Endothelial cell of umbilical vein (primary cell): Measurements from ENCODE around the gene ELL2. TPM values are rescaled to one million over a fixed set of nuclear protein-coding genes. Genes with fewer than 3 reads are reported as not detected.

Source experiments
- BruUV-seq: library from RNA; stranded (reverse); fragments of 400-500 nt; replicated peaks from 2 replicates; lab custom pipeline; 2021; lab: Mats Ljungman, UMichigan
- CTCF ChIA-PET: fragments of 300-600, 350-600 bp; sonication (Branson Sonifier 250); formaldehyde crosslinking; loops from one replicate; lab custom pipeline; 2021; ENCODE audit warnings: antibody characterized with exemption, inconsistent platforms; lab: Charles Lee
- POLR2A ChIA-PET: fragments of 300-600, 350-600 bp; sonication (Branson Sonifier 250); formaldehyde crosslinking; loops from one replicate; lab custom pipeline; 2021; ENCODE audit warnings: antibody characterized with exemption, inconsistent platforms; lab: Charles Lee
- DNase-seq: peaks from one replicate; pipeline ENCODE4 v3.0.0-alpha.2; 2011; ENCODE audit warnings: low read depth, low spot score
- FAIRE-seq: peaks from 2 replicates; lab custom pipeline; 2011; peaks lifted over from hg19 to GRCh38; lab: Jason Lieb, UNC
- H2AFZ ChIP-seq: 2 replicates; pipeline ENCODE4 v1.6.0; 2012; ENCODE audit warnings: low read depth, low read length, control low read depth, inconsistent platforms
- H3K27ac ChIP-seq: 2 replicates; pipeline ENCODE4 v1.5.1; 2011; ENCODE audit warnings: low read depth, mild to moderate bottlenecking, control low read depth, low read length, moderate library complexity; ENCODE audit not compliant: insufficient read depth
- H3K27me3 ChIP-seq, 2 experiments: 2 replicates each; pipeline versions ENCODE4 v1.6.0 to v1.6.1; 2011; ENCODE audit warnings: low read length in 2 of 2, mixed read lengths in 1 of 2; ENCODE audit not compliant: control insufficient read depth in 2 of 2, insufficient read depth in 2 of 2
- H3K36me3 ChIP-seq, 2 experiments: 2 replicates in 1 of 2; 3 replicates in 1 of 2; pipeline ENCODE4 v1.5.1; 2011; ENCODE audit warnings: low read length in 2 of 2, mild to moderate bottlenecking in 1 of 2, moderate library complexity in 1 of 2; ENCODE audit not compliant: control insufficient read depth in 2 of 2, insufficient read depth in 2 of 2; ENCODE audit errors: extremely low read depth in 1 of 2
- H3K4me1 ChIP-seq: 3 replicates; pipeline ENCODE4 v1.5.1; 2011; ENCODE audit warnings: mild to moderate bottlenecking, low read length; ENCODE audit not compliant: control insufficient read depth, insufficient read depth; ENCODE audit errors: extremely low read depth
- H3K4me2 ChIP-seq: 2 replicates; pipeline ENCODE4 v1.6.1; 2011; ENCODE audit warnings: low read length, control low read depth, mixed read lengths; ENCODE audit not compliant: insufficient read depth
- H3K4me3 ChIP-seq, 3 experiments: fragments of 200-600 bp in 1 of 3; sonication (generic), shearing (Covaris generic) in 1 of 3; replicated peaks in 1 of 3; 2 replicates each; pipeline ENCODE4 v1.5.1; 2011 to 2016; ENCODE audit warnings: control low read depth in 3 of 3, low read length in 3 of 3, mild to moderate bottlenecking in 2 of 3, inconsistent platforms in 1 of 3, low read depth in 1 of 3, moderate library complexity in 1 of 3; ENCODE audit not compliant: insufficient read depth in 1 of 3
- H3K79me2 ChIP-seq: 2 replicates; pipeline ENCODE4 v1.6.0; 2012; ENCODE audit warnings: low read length, inconsistent platforms; ENCODE audit not compliant: control insufficient read depth, insufficient read depth
- H3K9ac ChIP-seq: replicated peaks from 2 replicates; pipeline ENCODE3; 2011; ENCODE audit warnings: low read length, control low read depth; ENCODE audit not compliant: insufficient read depth; ENCODE audit errors: extremely low read depth
- H3K9me1 ChIP-seq: replicated peaks from 3 replicates; pipeline ENCODE4 v1.6.0; 2011; ENCODE audit warnings: mild to moderate bottlenecking, low read length; ENCODE audit not compliant: control insufficient read depth, insufficient read depth; ENCODE audit errors: extremely low read depth
- H3K9me3 ChIP-seq: replicated peaks from 2 replicates; pipeline ENCODE4 v1.5.1; 2012; ENCODE audit warnings: low read length, inconsistent platforms; ENCODE audit not compliant: control insufficient read depth, insufficient read depth
- H4K20me1 ChIP-seq: replicated peaks from 2 replicates; pipeline ENCODE3; 2011; ENCODE audit warnings: mild to moderate bottlenecking, low read length; ENCODE audit not compliant: control insufficient read depth, insufficient read depth; ENCODE audit errors: extremely low read depth
- CTCF ChIP-seq, 2 donors: IDR thresholded peaks; 1 replicate in 1 of 2; 2 replicates in 1 of 2; pipeline ENCODE4 v1.5.1; 2011; ENCODE audit warnings: low read length in 2 of 2, mild to moderate bottlenecking in 2 of 2, moderate library complexity in 2 of 2, control low read depth in 1 of 2, inconsistent platforms in 1 of 2, low read depth in 1 of 2; ENCODE audit not compliant: insufficient read depth in 1 of 2; ENCODE audit errors: extremely low read depth in 1 of 2
- EZH2 ChIP-seq: IDR thresholded peaks from 2 replicates; pipeline ENCODE4 v1.6.1; 2012; ENCODE audit warnings: borderline replicate concordance, low read depth, mild to moderate bottlenecking, moderate library complexity, low read length, inconsistent platforms; ENCODE audit not compliant: severe bottlenecking
- FOS ChIP-seq: IDR thresholded peaks from 2 replicates; pipeline ENCODE4 v1.6.1; 2011; ENCODE audit warnings: mild to moderate bottlenecking, low read length, moderate library complexity, borderline replicate concordance; ENCODE audit not compliant: insufficient read depth
- GATA2 ChIP-seq: IDR thresholded peaks from 2 replicates; pipeline ENCODE4 v1.7.0; 2011; ENCODE audit warnings: low read depth, mild to moderate bottlenecking, moderate library complexity, mixed read lengths, low read length; ENCODE audit not compliant: insufficient read length, insufficient read depth
- JUN ChIP-seq: IDR thresholded peaks from 2 replicates; pipeline ENCODE4 v1.6.1; 2011; ENCODE audit warnings: borderline replicate concordance, low read depth; ENCODE audit not compliant: insufficient read length, insufficient read depth
- MAX ChIP-seq: IDR thresholded peaks from 2 replicates; pipeline ENCODE4 v1.6.1; 2011; ENCODE audit not compliant: insufficient read depth, insufficient read length
- MYC ChIP-seq: IDR thresholded peaks from one replicate; pipeline ENCODE4 v1.6.1; 2011; ENCODE audit warnings: mild to moderate bottlenecking, low read depth, low read length
- POLR2A ChIP-seq: IDR thresholded peaks from 2 replicates; pipeline ENCODE4 v1.6.1; 2012; ENCODE audit warnings: low read depth, mild to moderate bottlenecking, control low read depth, low read length
- POLR2AphosphoS5 ChIP-seq: IDR thresholded peaks from 2 replicates; pipeline ENCODE4 v1.6.1; 2012; ENCODE audit warnings: low read depth, mild to moderate bottlenecking, control low read depth, low read length, moderate library complexity; ENCODE audit not compliant: insufficient read depth
- dilution Hi-C: fragments of 300-500 bp; cut with MboI; formaldehyde crosslinking; loops from one replicate; pipeline ENCODE4 v1.15.0; 2019; ENCODE audit warnings: low sequenced_read_pairs; ENCODE audit not compliant: extremely low pct_ligation_motif_present
- intact Hi-C: fragments of 100-400 bp; cut with micrococcal nuclease; formaldehyde crosslinking; loops from one replicate; pipeline ENCODE4 v1.10.0; 2022
- polyA plus RNA-seq, 4 experiments: library from polyadenylated mRNA; depleted of rRNA in 3 of 4; stranded (reverse) in 3 of 4; unstranded in 1 of 4; fragments of >200 nt; gene quantifications; 2 replicates each; pipeline versions ENCODE4 v1.2.1 to v1.2.3, GENCODE V29; 2011 to 2012; ENCODE audit warnings: missing spikeins in 1 of 4
- total RNA-seq: library from RNA; stranded (reverse); gene quantifications from 2 replicates; pipeline ENCODE4 v1.2.3, GENCODE V29; 2021

ELL2 gene
- total and polyA plus RNA-seq, 2 donors (not counting 3 experiments of a cell fraction or from before 2014, with no cell fraction given): 6.8 to 26.0 TPM

DNA sequence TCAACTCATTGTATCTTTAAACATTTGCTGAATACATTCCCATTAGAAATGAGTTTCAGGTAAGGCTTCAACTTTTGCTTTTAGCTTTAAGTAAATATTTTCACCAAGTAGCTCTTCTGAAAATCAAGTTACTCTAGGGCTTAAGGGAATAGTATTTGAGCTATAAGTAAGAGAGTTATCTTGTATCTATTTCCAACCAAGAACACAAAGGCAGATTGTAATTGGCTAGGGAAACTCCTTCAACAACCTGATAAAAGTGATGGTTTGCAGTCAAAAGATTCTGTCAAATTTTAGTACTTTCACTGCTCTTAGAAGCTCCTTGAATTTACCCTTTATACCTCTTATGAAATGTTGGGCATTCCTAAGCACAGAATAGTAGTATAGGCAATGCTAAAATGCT is 13.0 kb downstream of the ELL2 start:
- FAIRE-seq: no peak
- CTCF ChIA-PET: interaction anchor here (1.2 to 1.7 kb wide), 2 partner anchors 48 to 56 kb away, joined by 4 read pairs; no protein-coding TSS in a partner anchor
- no peak overlapping the region for H3K9ac ChIP-seq
- no peak overlapping the region for H3K4me3 ChIP-seq
- H3K79me2 ChIP-seq: peaks cover 65% of the 10 kb centered on the region
- H2AFZ ChIP-seq: no peak overlapping the region
- POLR2A ChIA-PET: no interaction called here
- DNase-seq: no peak
- no peaks in the 10 kb centered on the region for H3K9me3 ChIP-seq
- H3K36me3 ChIP-seq: no peaks in the 10 kb centered on the region
- intact Hi-C loops (no loop called here), dilution Hi-C loops (no loop called here)
- H3K27me3 ChIP-seq: no peaks in the 10 kb centered on the region
- no peaks in the 10 kb centered on the region for H3K9me1 ChIP-seq
- peaks cover 8% of the 10 kb centered on the region for H3K4me1 ChIP-seq
- no TSS peak for BruUV-seq
- no peak overlapping the region for H3K27ac ChIP-seq
- no peaks in the 10 kb centered on the region for H4K20me1 ChIP-seq
- H3K4me2 ChIP-seq: no peak overlapping the region
- TF ChIP-seq FOS: no peak
- TF ChIP-seq POLR2A: no peak
- TF ChIP-seq EZH2: no peak
- TF ChIP-seq GATA2: no peak
- TF ChIP-seq JUN: no peak
- no peak for TF ChIP-seq MAX
- no peak for TF ChIP-seq MYC
- no peak for TF ChIP-seq POLR2AphosphoS5
- TF ChIP-seq CTCF (IDR thresholded peaks at IDR 0.05; ENCODE audit: extremely low read depth in 1 of 2, insufficient read depth in 1 of 2, low read depth in 1 of 2, low read length in 2 of 2): no peak
